T-cell (primary cell): ENCODE measurements around the gene KCND1. TPM values are rescaled to one million over a fixed set of nuclear protein-coding genes. Genes with fewer than 3 reads are reported as not detected.

Experiments used
- ATAC-seq, 4 experiments: fragments of 200-7000 bp in 3 of 4; fragments of 150-1000 bp in 1 of 4; cut with Tn5 transposase; replicated peaks in 1 of 4; 1 replicate in 3 of 4; 2 replicates in 1 of 4; pipeline ENCODE4 v1.10.0; 2021; ENCODE audit warnings: moderate library complexity in 3 of 4, mild to moderate bottlenecking in 2 of 4, moderate number of reproducible peaks in 1 of 4
- CTCF ChIA-PET, 2 donors: fragments of 300-600 bp; sonication (Branson Sonifier 250); formaldehyde crosslinking; loops; one replicate each; lab custom pipeline; 2022; ENCODE audit warnings: antibody characterized with exemption in 2 of 2; lab: Charles Lee
- POLR2A ChIA-PET, 2 donors: fragments of 300-600 bp; sonication (Branson Sonifier 250); formaldehyde crosslinking; loops; one replicate each; lab custom pipeline; 2022; ENCODE audit warnings: antibody characterized with exemption in 2 of 2; lab: Charles Lee
- DNase-seq, 35 experiments: peaks; one replicate each; pipeline versions ENCODE4 v3.0.0 to v3.0.0-alpha.2; 2013 to 2023
- H3K27ac ChIP-seq: one replicate; pipeline ENCODE4 v1.5.1; 2013; ENCODE audit warnings: low read length
- H3K27me3 ChIP-seq, 2 experiments: replicated peaks in 1 of 2; 1 replicate in 1 of 2; 2 replicates in 1 of 2; pipeline versions ENCODE4 v1.6.1 to v1.7.0; 2013; ENCODE audit warnings: low read length in 1 of 2, mixed read lengths in 1 of 2; ENCODE audit not compliant: control insufficient read depth in 2 of 2, insufficient read depth in 2 of 2; ENCODE audit errors: extremely low read depth in 1 of 2
- H3K36me3 ChIP-seq, 2 donors: 1 replicate in 1 of 2; 2 replicates in 1 of 2; pipeline versions ENCODE4 v1.6.1 to v1.7.0; 2013; ENCODE audit warnings: low read length in 1 of 2; ENCODE audit not compliant: control insufficient read depth in 2 of 2, insufficient read depth in 1 of 2; ENCODE audit errors: extremely low read depth in 1 of 2
- H3K4me1 ChIP-seq, 2 experiments: 1 replicate in 1 of 2; 2 replicates in 1 of 2; pipeline versions ENCODE4 v1.6.1 to v1.7.0; 2013; ENCODE audit warnings: low read length in 2 of 2, mixed read lengths in 1 of 2; ENCODE audit not compliant: insufficient read depth in 2 of 2, control insufficient read depth in 1 of 2; ENCODE audit errors: extremely low read depth in 1 of 2
- H3K4me3 ChIP-seq, 2 donors: 1 replicate in 1 of 2; 2 replicates in 1 of 2; pipeline versions ENCODE4 v1.5.1 to v1.7.0; 2013; ENCODE audit warnings: mild to moderate bottlenecking in 2 of 2, low read length in 1 of 2, moderate library complexity in 1 of 2; ENCODE audit not compliant: control insufficient read depth in 1 of 2; ENCODE audit errors: extremely low read depth in 1 of 2
- H3K9me3 ChIP-seq: 2 replicates; pipeline ENCODE4 v1.7.0; 2013
- H3K27ac Mint-ChIP-seq, 2 donors: one replicate each; pipeline ENCODE4 v1.8.0; 2020 to 2021; ENCODE audit warnings: mild to moderate bottlenecking in 2 of 2, mixed read lengths in 2 of 2
- H3K27me3 Mint-ChIP-seq, 2 donors: one replicate each; pipeline ENCODE4 v1.8.0; 2021 to 2022; ENCODE audit warnings: mixed read lengths in 2 of 2
- H3K36me3 Mint-ChIP-seq: one replicate; pipeline ENCODE4 v1.8.0; 2021; ENCODE audit warnings: mixed read lengths
- H3K4me1 Mint-ChIP-seq, 3 donors: one replicate each; pipeline ENCODE4 v1.8.0; 2020 to 2022; ENCODE audit warnings: mixed read lengths in 3 of 3, mild to moderate bottlenecking in 1 of 3
- H3K4me3 Mint-ChIP-seq, 3 donors: one replicate each; pipeline ENCODE4 v1.8.0; 2020 to 2022; ENCODE audit warnings: mild to moderate bottlenecking in 3 of 3, mixed read lengths in 3 of 3, moderate library complexity in 3 of 3
- H3K9me3 Mint-ChIP-seq, 3 donors: one replicate each; pipeline ENCODE4 v1.8.0; 2020 to 2022; ENCODE audit warnings: mixed read lengths in 3 of 3
- WGBS: methylation state at CpG from one replicate; pipeline ENCODE4 v1.1.5; 2013; ENCODE audit warnings: missing lambda C conversion rate; ENCODE audit not compliant: insufficient coverage; 5-methylcytosine and 5-hydroxymethylcytosine counted together
- total RNA-seq, 35 experiments: library from RNA in 6 of 35; stranded (reverse) in 6 of 35; fragments of 120-200 nt in 1 of 35; gene quantifications; one replicate each; pipeline versions ENCODE4 v1.2.1 to v1.2.4 and lab custom pipeline; 2013 to 2026

KCND1 gene
- total RNA-seq (1 to 10 TPM in 4 of 5 donors, under 1 TPM in 1; 0.85 to 3.7 (median 2.6) TPM), total RNA-seq (lab: John Stamatoyannopoulos, UW) (0.53 to 2.9 (median 1.8) reads per million in 29 experiments)
- 0.52 TPM for total RNA-seq (2013)

DNA sequence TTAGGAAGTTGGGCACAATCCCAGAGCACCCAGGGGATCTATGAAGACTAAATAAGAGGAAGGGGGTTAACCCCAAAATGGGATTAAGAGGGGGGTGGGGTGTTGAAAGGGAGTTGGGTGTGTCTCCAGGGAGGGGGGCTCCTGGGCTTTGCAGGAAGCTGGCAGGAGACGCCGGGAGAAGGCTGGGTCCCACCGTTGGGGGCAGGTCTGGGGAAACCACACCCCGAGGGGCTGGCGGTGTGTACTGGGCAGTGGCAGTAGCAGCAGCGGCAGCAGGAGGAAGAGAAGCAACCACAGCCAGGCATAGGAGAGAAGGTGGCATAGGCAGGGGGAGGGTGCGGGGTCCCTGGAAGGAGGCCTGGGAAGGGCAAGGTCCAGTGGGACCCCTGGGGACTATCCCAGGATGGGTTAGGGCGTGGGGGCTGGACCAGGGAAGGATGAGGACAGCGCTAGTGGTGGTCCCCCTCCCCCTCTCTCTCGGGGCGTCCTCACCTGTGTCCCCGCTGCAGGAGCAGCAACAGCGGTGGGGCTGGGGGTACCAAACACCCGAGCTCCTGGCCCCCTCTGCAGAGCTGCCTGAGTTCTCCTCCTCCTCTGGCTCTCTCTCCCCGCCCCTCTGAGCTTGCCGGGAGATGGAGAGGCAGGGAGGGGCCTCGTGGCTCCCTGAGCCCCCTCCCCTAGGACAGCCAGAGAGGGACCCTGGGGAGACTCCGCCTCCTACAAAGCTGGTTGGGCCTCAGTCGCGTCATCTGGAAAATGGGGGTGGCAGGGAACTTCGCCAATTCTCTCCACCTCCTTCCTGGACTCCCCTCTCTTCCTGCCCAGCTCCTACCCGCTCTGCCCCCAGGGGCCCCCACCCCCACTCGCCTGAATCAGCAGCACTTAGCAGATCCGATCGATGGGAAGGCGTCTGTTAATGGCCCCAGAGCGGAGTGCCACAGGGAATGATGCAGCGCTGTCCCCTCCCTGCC, at the start of gene KCND1:
Gene KCND1 (minus strand): TSS at position 596 of the 971 bp plus-strand sequence. CDS start 1,573 bp downstream, outside the sequence.
- ChIA-PET CTCF (no interaction called here), POLR2A (interaction anchor here in 1 of 2 donors (0.7 kb wide), 1 partner anchor 15 kb away, joined by 3 read pairs; the partner anchor contains the start of gene OTUD5)
- peaks cover 14% of the 10 kb centered on the region for H3K36me3 Mint-ChIP-seq
- Histone ChIP-seq H3K27me3 (peaks cover 0 to 8% of the 10 kb centered on the region in 2 experiments), H3K9me3 (no peaks in the 10 kb centered on the region), H3K4me3 (peak within 1 kb of the TSS; percentile 27 to 53), H3K4me1 (peaks cover 2 to 16% of the 10 kb centered on the region in 2 experiments), H3K36me3 (peaks cover 0 to 20% of the 10 kb centered on the region in 2 donors), H3K27ac (no peak within 1 kb of the TSS)
- WGBS, result 0% methylated on average over 3 of the region's 28 CpGs
- H3K4me1 Mint-ChIP-seq, result peaks cover 6 to 22% (median 18%) of the 10 kb centered on the region in 3 donors
- H3K9me3 Mint-ChIP-seq, result no peaks in the 10 kb centered on the region
- DNase-seq (no peak), ATAC-seq (peak; percentile 33 to 47 (median 36))
- peaks cover 0 to 11% of the 10 kb centered on the region in 2 donors for H3K27me3 Mint-ChIP-seq
- peak within 1 kb of the TSS; percentile 28 to 58 (median 57) for H3K4me3 Mint-ChIP-seq
- H3K27ac Mint-ChIP-seq, result peak within 1 kb of the TSS in 1 of 2 donors; percentile 57

DNA sequence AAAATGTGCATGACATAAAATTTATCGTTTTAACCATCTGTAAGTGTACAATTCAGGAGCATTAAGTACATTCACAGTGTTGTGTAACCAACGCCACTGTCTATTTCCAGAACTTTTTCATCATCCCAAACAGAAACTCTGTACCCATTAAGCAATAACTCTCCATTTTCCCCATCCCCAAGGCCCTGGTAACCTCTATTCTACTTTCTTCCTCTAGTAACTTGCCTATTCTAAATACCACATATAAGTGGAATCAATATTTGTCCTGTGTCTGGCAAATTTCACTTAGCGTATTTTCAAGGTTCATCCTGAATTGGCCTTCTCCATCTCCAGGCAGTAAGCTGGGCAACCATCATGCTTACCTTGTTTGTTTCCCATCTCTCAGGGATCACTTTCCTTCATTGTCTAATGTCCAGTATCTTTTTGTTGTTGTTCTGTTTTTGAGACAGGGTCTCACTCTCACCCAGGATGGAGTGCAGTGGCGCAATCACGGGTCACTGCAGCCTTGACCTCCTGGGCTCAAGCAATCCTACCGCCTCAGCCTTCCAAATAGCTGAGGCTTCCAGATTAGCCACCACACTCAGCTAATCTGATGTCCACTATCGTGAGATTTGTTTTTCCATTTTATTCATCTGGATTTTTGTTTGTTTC, 48.1 kb upstream of the KCND1 start:
- DNase-seq, result no peak
- no peak for ATAC-seq
- Histone ChIP-seq H3K4me3 (no peak overlapping the region), H3K27me3 (no peaks in the 10 kb centered on the region), H3K4me1 (no peaks in the 10 kb centered on the region), H3K9me3 (no peaks in the 10 kb centered on the region), H3K27ac (no peak overlapping the region), H3K36me3 (no peaks in the 10 kb centered on the region)
- Mint-ChIP-seq H3K36me3 (no peaks in the 10 kb centered on the region), H3K9me3 (no peaks in the 10 kb centered on the region), H3K4me3 (no peak overlapping the region), H3K27me3 (no peaks in the 10 kb centered on the region), H3K4me1 (no peaks in the 10 kb centered on the region), H3K27ac (no peak overlapping the region)
- POLR2A ChIA-PET, result interaction anchor here in 1 of 2 donors (0.6 kb wide), 1 partner anchor 91 kb away, joined by 3 read pairs; no protein-coding TSS in a partner anchor
- no CpG with 5 or more reads among the region's 7 CpGs for WGBS
- CTCF ChIA-PET, result no interaction called here

DNA sequence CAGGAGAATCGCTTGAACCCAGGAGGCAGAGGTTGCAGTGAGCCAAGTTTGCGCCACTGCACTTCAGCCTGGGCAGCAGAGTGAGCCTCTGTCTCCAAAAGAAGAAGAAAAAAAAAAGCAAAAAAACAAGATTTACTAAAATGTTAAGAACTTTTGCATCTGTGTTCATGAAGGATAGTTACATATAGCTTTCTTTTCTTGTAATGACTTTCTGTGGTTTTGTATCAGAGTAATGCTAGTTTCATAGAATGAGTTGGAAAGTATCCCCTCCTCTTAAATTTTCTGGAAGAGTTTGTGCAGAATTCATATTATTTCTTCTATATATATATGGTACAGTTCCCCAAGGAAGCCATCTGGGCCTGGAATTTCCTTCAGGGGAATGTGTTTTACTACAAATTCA, 47.4 kb upstream of the KCND1 start:
- ATAC-seq (no peak), DNase-seq (no peak)
- no peak overlapping the region for H3K4me3 Mint-ChIP-seq
- H3K9me3 ChIP-seq, result no peaks in the 10 kb centered on the region
- no peaks in the 10 kb centered on the region for H3K36me3 ChIP-seq
- no peaks in the 10 kb centered on the region for H3K27me3 Mint-ChIP-seq
- no peaks in the 10 kb centered on the region for H3K4me1 Mint-ChIP-seq
- H3K4me3 ChIP-seq, result no peak overlapping the region
- no CpG with 5 or more reads among the region's 2 CpGs for WGBS
- no peak overlapping the region for H3K27ac Mint-ChIP-seq
- H3K27ac ChIP-seq, result no peak overlapping the region
- no peaks in the 10 kb centered on the region for H3K4me1 ChIP-seq
- no peaks in the 10 kb centered on the region for H3K27me3 ChIP-seq
- CTCF ChIA-PET, result no interaction called here
- POLR2A ChIA-PET, result interaction anchor here in 1 of 2 donors (0.6 kb wide), 1 partner anchor 91 kb away, joined by 3 read pairs; no protein-coding TSS in a partner anchor
- H3K36me3 Mint-ChIP-seq, result no peaks in the 10 kb centered on the region
- H3K9me3 Mint-ChIP-seq, result no peaks in the 10 kb centered on the region

DNA sequence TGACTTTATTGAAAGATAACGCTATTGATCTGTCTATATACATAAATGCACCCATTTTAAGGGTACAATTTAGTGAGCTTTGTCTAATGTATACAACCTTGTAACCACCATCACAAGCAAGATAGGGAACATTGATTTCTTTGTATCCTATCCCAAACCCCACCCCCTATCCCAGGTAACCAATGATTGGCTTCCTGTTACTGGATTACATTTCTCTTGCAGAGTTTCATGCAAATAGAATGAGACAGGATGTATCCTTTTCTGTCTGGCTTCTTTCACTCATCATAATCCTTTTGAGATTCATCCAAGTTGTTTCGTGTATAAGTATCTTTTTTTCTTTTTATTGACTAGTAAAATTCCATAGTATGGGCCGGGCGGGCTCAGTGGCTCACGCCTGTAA, 32.1 kb upstream of the KCND1 start:
- no CpG with 5 or more reads among the region's 5 CpGs for WGBS
- no peak overlapping the region for H3K27ac ChIP-seq
- peaks cover 0 to 5% of the 10 kb centered on the region in 2 donors for H3K36me3 ChIP-seq
- Mint-ChIP-seq H3K27me3 (no peaks in the 10 kb centered on the region), H3K4me1 (peaks cover 13 to 24% (median 24%) of the 10 kb centered on the region in 3 donors), H3K27ac (peak overlapping the region in 1 of 2 donors; percentile 46), H3K36me3 (peaks cover 1% of the 10 kb centered on the region), H3K4me3 (peak overlapping the region in 1 of 3 donors; percentile 54), H3K9me3 (no peaks in the 10 kb centered on the region)
- no peak overlapping the region for H3K4me3 ChIP-seq
- H3K9me3 ChIP-seq, result no peaks in the 10 kb centered on the region
- no peaks in the 10 kb centered on the region for H3K27me3 ChIP-seq
- no peak for DNase-seq
- ChIA-PET CTCF (no interaction called here), POLR2A (no interaction called here)
- ATAC-seq, result no peak
- peaks cover 0 to 23% of the 10 kb centered on the region in 2 experiments for H3K4me1 ChIP-seq

DNA sequence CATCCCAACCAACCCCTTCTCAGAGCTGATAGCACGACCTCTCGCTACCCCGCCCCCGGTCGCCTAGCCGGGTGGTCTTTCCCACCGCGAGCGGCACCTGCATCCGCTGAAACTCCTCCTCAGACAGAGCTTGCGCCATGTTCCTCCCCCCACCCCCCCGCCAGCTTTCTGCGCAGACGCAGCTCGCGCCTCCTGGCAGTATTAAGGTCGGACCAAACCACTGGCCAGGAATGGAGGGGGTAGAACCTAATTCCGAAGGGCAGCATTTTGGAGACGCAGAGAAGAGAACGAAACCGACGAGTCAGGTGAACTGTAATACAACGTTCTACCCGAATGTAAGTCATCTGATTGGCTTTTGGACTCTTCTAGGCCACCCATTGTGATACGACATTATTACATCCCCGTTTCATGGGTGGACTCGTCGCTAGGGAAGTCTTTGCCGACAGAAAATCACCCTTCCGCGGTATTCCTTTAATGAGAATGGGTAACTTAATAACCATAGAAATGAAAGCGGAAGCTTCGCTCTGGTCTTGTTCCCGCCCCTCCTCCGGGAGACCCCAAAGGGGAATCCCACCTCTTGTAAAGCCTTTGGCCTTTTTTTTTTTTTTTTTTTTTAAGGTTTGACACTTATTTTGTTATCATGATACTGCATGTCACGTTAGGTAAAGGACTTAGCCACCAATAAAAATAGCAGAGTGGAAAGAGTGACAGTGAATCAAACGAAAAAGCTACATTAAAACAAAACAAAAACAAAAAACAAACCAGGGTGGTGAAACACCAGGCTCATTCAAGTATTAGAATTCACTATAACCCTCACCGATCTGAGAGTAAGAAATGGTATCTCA, 30.7 kb upstream of the KCND1 start, which contains the start of gene GRIPAP1:
Gene GRIPAP1 (minus strand): TSS at position 174 of the 845 bp plus-strand sequence. CDS start 35 bp downstream, at position 139.
- POLR2A ChIA-PET, result interaction anchor here (0.6 to 1.6 kb wide), 13 partner anchors 38 to 1808 kb away, joined by 3 to 8 read pairs (median 5); no protein-coding TSS in a partner anchor
- peak within 1 kb of the TSS; percentile 97 to 99 (median 98) for H3K4me3 Mint-ChIP-seq

More for the DNA sequence above, 30.7 kb upstream of the KCND1 start, which contains the start of gene GRIPAP1:
- Mint-ChIP-seq H3K9me3 (no peaks in the 10 kb centered on the region), H3K27ac (peak within 1 kb of the TSS; percentile 94 to 95), H3K36me3 (peaks cover 13% of the 10 kb centered on the region), H3K4me1 (peaks cover 21 to 37% (median 29%) of the 10 kb centered on the region in 3 donors), H3K27me3 (peaks cover 0 to 3% of the 10 kb centered on the region in 2 donors)
- Histone ChIP-seq H3K36me3 (peaks cover 0 to 18% of the 10 kb centered on the region in 2 donors), H3K9me3 (no peaks in the 10 kb centered on the region), H3K4me3 (peak within 1 kb of the TSS; percentile 84 to 96), H3K4me1 (peaks cover 0 to 23% of the 10 kb centered on the region in 2 experiments), H3K27ac (peak within 1 kb of the TSS; percentile 95), H3K27me3 (no peaks in the 10 kb centered on the region)
- ATAC-seq (peak; percentile 82 to 88 (median 84)), DNase-seq (peak; percentile 57 to 91 (median 76))
- CTCF ChIA-PET, result interaction anchor here (0.6 to 1.0 kb wide), 7 partner anchors 39 to 463 kb away, joined by 3 to 8 read pairs (median 3); no protein-coding TSS in a partner anchor
- 0% methylated on average over 1 of the region's 38 CpGs for WGBS
